ENCODE measurements around the gene S100A16. TPM values are rescaled to one million over a fixed set of nuclear protein-coding genes. Genes with fewer than 3 reads are reported as not detected.

The S100A16 gene
- total RNA-seq, 1 donor from 2014 or later, result 44.3 TPM

Other genes with a start within 250 kb of the S100A16 start
- 2.4 TPM for gene S100A12, start 237.5 kb downstream of the S100A16 start, total RNA-seq
- 42.5 TPM for gene S100A8, start 222.1 kb downstream of the S100A16 start, total RNA-seq
- gene S100A7A, start 196.6 kb downstream of the S100A16 start, total RNA-seq, result not detected
- gene S100A7, start 152.5 kb downstream of the S100A16 start, total RNA-seq, result not detected
- 260 TPM for gene S100A6, start 77.1 kb downstream of the S100A16 start, total RNA-seq
- gene S100A5, start 72.2 kb downstream of the S100A16 start, total RNA-seq, result not detected
- 130 TPM for gene S100A4, start 67.3 kb downstream of the S100A16 start, total RNA-seq
- gene S100A3, start 63.9 kb downstream of the S100A16 start, total RNA-seq, result 0.70 TPM
- 2.3 TPM for gene S100A2, start 47.3 kb downstream of the S100A16 start, total RNA-seq
- gene S100A14, start 3.2 kb upstream of the S100A16 start, total RNA-seq, result 5.8 TPM
- gene S100A13, start 14.4 kb upstream of the S100A16 start, total RNA-seq, result 153 TPM
- gene S100A1, start 15.3 kb upstream of the S100A16 start, total RNA-seq, result 2,267 TPM
- 68.1 TPM for gene CHTOP, start 20.9 kb upstream of the S100A16 start, total RNA-seq
- gene SNAPIN, start 45.6 kb upstream of the S100A16 start, total RNA-seq, result 57.2 TPM
- 55.3 TPM for gene ILF2, start 57.9 kb upstream of the S100A16 start, total RNA-seq
- 10.0 TPM for gene NPR1, start 65.6 kb upstream of the S100A16 start, total RNA-seq
- gene INTS3, start 114.9 kb upstream of the S100A16 start, total RNA-seq, result 31.8 TPM
- 12.0 TPM for gene SLC27A3, start 162.3 kb upstream of the S100A16 start, total RNA-seq

Data from Right ventricle myocardium superior (tissue), 1 donor.